A549 (cell line): Measurements from ENCODE around the gene PDE4D.

Experiments
- JUNB ChIP-seq: fragments of >200 bp; sonication (Bioruptor Twin); formaldehyde crosslinking; IDR thresholded peaks from 2 replicates; pipeline ENCODE4 v1.6.1; 2016
- PHF8 ChIP-seq: fragments of 200-600 bp; sonication (generic); IDR thresholded peaks from 2 replicates; pipeline ENCODE4 v1.6.1; 2016; ENCODE audit warnings: low read depth, mild to moderate bottlenecking, antibody characterized with exemption, moderate library complexity, borderline replicate concordance
- POLR2A ChIP-seq: IDR thresholded peaks from 2 replicates; pipeline ENCODE4 v1.6.1; 2012; ENCODE audit warnings: mild to moderate bottlenecking, low read length
- RAD21 ChIP-seq, 2 experiments: fragments of >200 bp in 1 of 2; sonication (Bioruptor Twin) in 1 of 2; formaldehyde crosslinking in 1 of 2; IDR thresholded peaks in 1 of 2; conservative IDR thresholded peaks in 1 of 2; 2 replicates in 1 of 2; 3 replicates in 1 of 2; pipeline ENCODE4 v1.6.1; 2012 to 2018; ENCODE audit warnings: inconsistent platforms in 1 of 2
- SREBF2 ChIP-seq: fragments of 450-650 bp; IDR thresholded peaks from 2 replicates; pipeline ENCODE4 v1.6.1; 2014; ENCODE audit warnings: mild to moderate bottlenecking, moderate library complexity
- ZFP36 ChIP-seq: fragments of 450-650 bp; IDR thresholded peaks from 2 replicates; pipeline ENCODE4 v1.6.1; 2014; ENCODE audit warnings: borderline replicate concordance; ENCODE audit not compliant: partially characterized antibody
- TF ChIP-seq, protein P1 (sequence below): fragments of >200 bp; sonication (Bioruptor Twin); formaldehyde crosslinking; IDR thresholded peaks from 3 replicates; pipeline ENCODE4 v1.5.1; 2016

DNA sequence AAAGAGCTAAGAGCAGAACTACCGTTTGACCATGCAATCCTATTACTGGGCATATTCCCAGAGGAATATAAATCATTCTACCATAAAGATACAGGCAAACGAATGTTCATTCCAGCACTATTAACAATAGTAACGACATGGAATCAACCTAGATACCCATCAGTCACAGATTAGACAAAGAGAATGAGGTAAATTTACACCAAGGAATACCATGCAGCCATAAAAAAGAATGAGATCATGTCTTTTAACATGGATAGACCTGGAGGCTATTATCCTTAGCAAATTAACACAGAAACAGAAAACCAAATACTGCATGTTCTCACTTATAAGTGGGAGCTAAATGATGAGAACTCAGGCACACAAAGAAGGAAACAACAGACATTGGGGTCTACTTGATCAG lies 641.9 kb downstream of the PDE4D start:
- TF ChIP-seq POLR2A (no peak), PHF8 (no peak), SREBF2 (no peak), JUNB (no peak), RAD21 (conservative IDR thresholded peaks at IDR 0.05 in 1 of 2, IDR thresholded peaks at IDR 0.05 in 1 of 2) (no peak), ZFP36 (no peak)
- TF ChIP-seq, protein P1, sequence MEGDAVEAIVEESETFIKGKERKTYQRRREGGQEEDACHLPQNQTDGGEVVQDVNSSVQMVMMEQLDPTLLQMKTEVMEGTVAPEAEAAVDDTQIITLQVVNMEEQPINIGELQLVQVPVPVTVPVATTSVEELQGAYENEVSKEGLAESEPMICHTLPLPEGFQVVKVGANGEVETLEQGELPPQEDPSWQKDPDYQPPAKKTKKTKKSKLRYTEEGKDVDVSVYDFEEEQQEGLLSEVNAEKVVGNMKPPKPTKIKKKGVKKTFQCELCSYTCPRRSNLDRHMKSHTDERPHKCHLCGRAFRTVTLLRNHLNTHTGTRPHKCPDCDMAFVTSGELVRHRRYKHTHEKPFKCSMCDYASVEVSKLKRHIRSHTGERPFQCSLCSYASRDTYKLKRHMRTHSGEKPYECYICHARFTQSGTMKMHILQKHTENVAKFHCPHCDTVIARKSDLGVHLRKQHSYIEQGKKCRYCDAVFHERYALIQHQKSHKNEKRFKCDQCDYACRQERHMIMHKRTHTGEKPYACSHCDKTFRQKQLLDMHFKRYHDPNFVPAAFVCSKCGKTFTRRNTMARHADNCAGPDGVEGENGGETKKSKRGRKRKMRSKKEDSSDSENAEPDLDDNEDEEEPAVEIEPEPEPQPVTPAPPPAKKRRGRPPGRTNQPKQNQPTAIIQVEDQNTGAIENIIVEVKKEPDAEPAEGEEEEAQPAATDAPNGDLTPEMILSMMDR = no peak
